ENCODE results near the gene FGF11. TPM values are rescaled to one million over a fixed set of nuclear protein-coding genes. Genes with fewer than 3 reads are reported as not detected.

The FGF11 gene
- total and polyA plus RNA-seq, 2 of the 4 experiments (the other 2 are of a cell fraction): 0.18 to 1.1 TPM

DNA sequence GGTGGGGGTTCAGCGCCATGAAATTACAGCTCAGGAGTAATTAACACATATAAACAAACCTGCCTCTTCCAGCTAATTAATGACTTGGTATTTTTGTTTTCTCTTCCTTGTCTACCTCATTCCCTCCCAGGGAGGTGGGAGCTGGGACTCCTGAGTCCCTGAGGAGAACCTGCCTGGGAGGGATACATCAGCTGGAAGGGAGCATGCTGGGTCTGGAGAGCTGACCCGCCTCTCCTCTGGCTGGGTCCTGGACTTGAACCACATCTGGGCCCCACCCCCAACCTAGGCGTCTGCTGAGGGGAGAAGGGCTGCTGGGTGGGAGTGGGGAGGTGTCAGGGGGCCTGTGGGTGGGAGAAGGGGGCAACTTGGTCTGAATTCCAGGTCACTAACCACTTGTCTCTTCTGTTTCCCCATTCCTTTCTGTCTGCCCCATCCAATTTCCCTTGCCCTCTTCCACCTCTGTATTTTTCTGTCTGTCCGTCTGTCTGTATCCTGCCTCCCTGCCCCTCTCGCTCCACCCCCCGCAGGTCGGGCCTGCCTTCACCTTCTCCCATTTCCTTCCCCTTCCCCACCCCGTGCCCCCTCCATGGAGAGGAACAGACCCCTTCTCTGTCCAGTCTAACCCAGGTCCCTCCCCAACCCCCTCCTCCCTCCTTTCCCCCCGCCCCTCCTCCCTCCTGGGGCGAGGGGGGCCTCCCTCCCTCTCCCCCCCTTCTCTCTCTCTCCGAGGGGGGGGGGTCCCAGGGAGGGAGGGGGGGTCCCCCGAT is 31.6 kb upstream of the FGF11 start, which contains the start of gene NLGN2:
TSS of gene NLGN2 (plus strand) at position 361 of the 767 bp plus-strand sequence. CDS start 411 bp downstream, outside the sequence.
- Histone ChIP-seq H2AK5ac (ENCODE audit: low read depth, low read length) (no peak within 1 kb of the TSS), H2BK20ac (ENCODE audit: low read depth, low read length) (no peak within 1 kb of the TSS), H4K91ac (ENCODE audit: insufficient read depth, low read depth, low read length) (no peak within 1 kb of the TSS), H3K18ac (ENCODE audit: low read depth, low read length) (no peak within 1 kb of the TSS), H2AFZ (replicated peaks; ENCODE audit: low read length, poor library complexity) (no peak within 1 kb of the TSS), H3K27me3 (ENCODE audit: control insufficient read depth, insufficient read depth, low read length) (no peaks in the 10 kb centered on the region), H2BK5ac (ENCODE audit: low read depth, low read length, poor library complexity, severe bottlenecking) (no peak within 1 kb of the TSS), H4K20me1 (ENCODE audit: insufficient read depth, low read length) (peaks cover 7% of the 10 kb centered on the region), H3K4me2 (ENCODE audit: low read depth, low read length) (peak within 1 kb of the TSS; percentile 42; the same call in 1 of the 2 replicates), H3K23ac (ENCODE audit: low read depth, low read length) (no peak within 1 kb of the TSS), H3K4ac (ENCODE audit: low read depth, low read length) (no peak within 1 kb of the TSS), H3K27ac (ENCODE audit: insufficient read depth, low read length) (no peak within 1 kb of the TSS), H3K36me3 (ENCODE audit: control insufficient read depth, insufficient read depth, low read length) (peaks cover 26% of the 10 kb centered on the region), H2AK9ac (replicated peaks; ENCODE audit: low read depth, low read length, poor library complexity) (no peak within 1 kb of the TSS), H3K9me1 (ENCODE audit: insufficient read depth, low read length) (0 out of 2 replicates have a peak, but pooled peaks cover 4% of the 10 kb centered on the region), H4K8ac (ENCODE audit: low read depth in 2 of 2, low read length in 2 of 2) (no peak within 1 kb of the TSS), H3K4me1 (ENCODE audit: control insufficient read depth, insufficient read depth, low read length) (peaks cover 9% of the 10 kb centered on the region), H4K5ac (ENCODE audit: low read depth, low read length) (no peak within 1 kb of the TSS), H3K9me3 (ENCODE audit: control insufficient read depth, insufficient read depth, low read length) (no peaks in the 10 kb centered on the region), H3K4me3 (ENCODE audit: insufficient read depth, low read depth, low read length) (no peak within 1 kb of the TSS), H2BK120ac (ENCODE audit: low read depth, low read length) (no peak within 1 kb of the TSS), H3K79me1 (ENCODE audit: low read depth in 1 of 2, low read length in 2 of 2) (peaks cover 5 to 42% of the 10 kb centered on the region in 2 experiments), H3K56ac (ENCODE audit: extremely low read depth, insufficient read depth, low read length) (no peak within 1 kb of the TSS), H3K14ac (replicated peaks; ENCODE audit: low read depth, low read length) (no peak within 1 kb of the TSS), H2BK15ac (ENCODE audit: low read depth, low read length) (no peak within 1 kb of the TSS), H3K9ac (ENCODE audit: low read depth, low read length) (no peak within 1 kb of the TSS)
- POLR2A ChIA-PET (ENCODE audit: unreplicated experiment): no interaction called here
- no peak for ATAC-seq (ENCODE audit: low read depth)
- intact Hi-C loops (cut with micrococcal nuclease): no loop called here
- DNase-seq: no peak
- dilution Hi-C loops (cut with HindIII; ENCODE audit: low sequenced_read_pairs, unreplicated experiment): no loop called here
- TF ChIP-seq POLR2A (IDR thresholded peaks at IDR 0.05; ENCODE audit: low read depth, low read length): no peak
- TF ChIP-seq FOS (IDR thresholded peaks at IDR 0.05; ENCODE audit: low read depth, low read length): no peak
- no peak for TF ChIP-seq MXI1 (IDR thresholded peaks at IDR 0.05; ENCODE audit: borderline replicate concordance, low read depth, low read length)
- no peak for TF ChIP-seq CEBPB (IDR thresholded peaks at IDR 0.05; ENCODE audit: low read depth, low read length)
- no peak for TF ChIP-seq MAZ (IDR thresholded peaks at IDR 0.05; ENCODE audit: borderline replicate concordance, low read depth, low read length)
- no peak for TF ChIP-seq RAD21 (IDR thresholded peaks at IDR 0.05; ENCODE audit: low read length)
- TF ChIP-seq, protein P1, sequence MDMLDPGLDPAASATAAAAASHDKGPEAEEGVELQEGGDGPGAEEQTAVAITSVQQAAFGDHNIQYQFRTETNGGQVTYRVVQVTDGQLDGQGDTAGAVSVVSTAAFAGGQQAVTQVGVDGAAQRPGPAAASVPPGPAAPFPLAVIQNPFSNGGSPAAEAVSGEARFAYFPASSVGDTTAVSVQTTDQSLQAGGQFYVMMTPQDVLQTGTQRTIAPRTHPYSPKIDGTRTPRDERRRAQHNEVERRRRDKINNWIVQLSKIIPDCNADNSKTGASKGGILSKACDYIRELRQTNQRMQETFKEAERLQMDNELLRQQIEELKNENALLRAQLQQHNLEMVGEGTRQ (IDR thresholded peaks at IDR 0.05; ENCODE audit: low read depth, low read length): no peak
- 48% methylated on average over 3 of the region's 12 CpGs; no CpG with 5 or more reads in 1 of the 2 experiments for WGBS, 2 experiments (ENCODE audit: extremely low coverage in 2 of 2, insufficient read length in 1 of 2)
- in situ Hi-C loops (cut with MboI; ENCODE audit: low sequenced_read_pairs): no loop called here
- BruUV-seq (replicated peaks): no TSS peak
- CTCF ChIA-PET: no interaction called here
